HL-60 (cell line): ENCODE measurements around the gene KIAA0040.

ENCODE experiments used
- DNase-seq, 2 experiments: peaks; one replicate each; pipeline ENCODE4 v3.0.0-alpha.2; 2010 to 2020; ENCODE audit warnings: low read depth in 1 of 2, low spot score in 1 of 2
- H3K27ac ChIP-seq: fragments of 250-450 bp; sonication (Bioruptor Pico); replicated peaks from 2 replicates; pipeline ENCODE4 v1.5.1; 2020; ENCODE audit warnings: mild to moderate bottlenecking, moderate library complexity
- H3K27me3 ChIP-seq: fragments of 250-450 bp; sonication (Bioruptor Pico); 2 replicates; pipeline ENCODE4 v1.5.1; 2021; ENCODE audit warnings: mild to moderate bottlenecking, moderate library complexity; ENCODE audit not compliant: insufficient read depth, poor library complexity, severe bottlenecking
- H3K4me3 ChIP-seq: replicated peaks from 2 replicates; pipeline ENCODE4 v1.5.1; 2011; ENCODE audit warnings: mild to moderate bottlenecking, control low read depth, low read length; ENCODE audit not compliant: insufficient read depth
- GABPA ChIP-seq: IDR thresholded peaks from 2 replicates; pipeline ENCODE4 v1.6.1; 2012; ENCODE audit warnings: low read depth
- POLR2AphosphoS5 ChIP-seq: IDR thresholded peaks from 2 replicates; pipeline ENCODE4 v1.6.1; 2012; ENCODE audit warnings: low read depth
- SPI1 ChIP-seq: IDR thresholded peaks from 2 replicates; pipeline ENCODE4 v1.6.1; 2012; ENCODE audit warnings: low read depth, mild to moderate bottlenecking, borderline replicate concordance
- TF ChIP-seq, protein P1 (sequence below): IDR thresholded peaks from one replicate; pipeline ENCODE4 v1.5.1; 2011; ENCODE audit warnings: low read length, control low read depth, inconsistent platforms; ENCODE audit not compliant: insufficient read depth
- TF ChIP-seq, protein P2 (sequence below): IDR thresholded peaks from 2 replicates; pipeline ENCODE4 v1.6.1; 2012; ENCODE audit warnings: low read depth; ENCODE audit not compliant: insufficient replicate concordance

KIAA0040 gene

DNA sequence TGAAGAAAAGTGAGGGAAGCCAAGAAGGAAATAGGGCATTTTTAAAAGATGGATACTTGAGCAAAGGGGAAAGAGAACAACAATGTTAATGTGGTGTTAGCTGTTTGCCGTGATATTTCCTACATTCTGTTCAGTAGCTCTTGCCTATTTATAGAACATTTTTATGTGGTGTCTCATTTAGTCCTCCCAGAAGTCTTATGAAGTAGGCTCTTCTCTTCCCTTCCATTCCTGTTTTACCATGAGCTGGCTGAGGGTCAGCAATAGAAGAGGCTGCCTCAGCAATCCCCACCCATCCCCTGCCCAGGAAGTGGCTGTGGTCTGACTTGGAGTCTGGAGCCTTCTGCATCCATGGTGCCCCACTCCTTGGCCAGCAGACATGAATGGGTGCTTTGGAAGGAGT lies 60.1 kb downstream of the KIAA0040 start:
- TF ChIP-seq GABPA (no peak), SPI1 (no peak), POLR2AphosphoS5 (no peak)
- TF ChIP-seq, protein P1, sequence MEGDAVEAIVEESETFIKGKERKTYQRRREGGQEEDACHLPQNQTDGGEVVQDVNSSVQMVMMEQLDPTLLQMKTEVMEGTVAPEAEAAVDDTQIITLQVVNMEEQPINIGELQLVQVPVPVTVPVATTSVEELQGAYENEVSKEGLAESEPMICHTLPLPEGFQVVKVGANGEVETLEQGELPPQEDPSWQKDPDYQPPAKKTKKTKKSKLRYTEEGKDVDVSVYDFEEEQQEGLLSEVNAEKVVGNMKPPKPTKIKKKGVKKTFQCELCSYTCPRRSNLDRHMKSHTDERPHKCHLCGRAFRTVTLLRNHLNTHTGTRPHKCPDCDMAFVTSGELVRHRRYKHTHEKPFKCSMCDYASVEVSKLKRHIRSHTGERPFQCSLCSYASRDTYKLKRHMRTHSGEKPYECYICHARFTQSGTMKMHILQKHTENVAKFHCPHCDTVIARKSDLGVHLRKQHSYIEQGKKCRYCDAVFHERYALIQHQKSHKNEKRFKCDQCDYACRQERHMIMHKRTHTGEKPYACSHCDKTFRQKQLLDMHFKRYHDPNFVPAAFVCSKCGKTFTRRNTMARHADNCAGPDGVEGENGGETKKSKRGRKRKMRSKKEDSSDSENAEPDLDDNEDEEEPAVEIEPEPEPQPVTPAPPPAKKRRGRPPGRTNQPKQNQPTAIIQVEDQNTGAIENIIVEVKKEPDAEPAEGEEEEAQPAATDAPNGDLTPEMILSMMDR, result no peak
- TF ChIP-seq, protein P2, sequence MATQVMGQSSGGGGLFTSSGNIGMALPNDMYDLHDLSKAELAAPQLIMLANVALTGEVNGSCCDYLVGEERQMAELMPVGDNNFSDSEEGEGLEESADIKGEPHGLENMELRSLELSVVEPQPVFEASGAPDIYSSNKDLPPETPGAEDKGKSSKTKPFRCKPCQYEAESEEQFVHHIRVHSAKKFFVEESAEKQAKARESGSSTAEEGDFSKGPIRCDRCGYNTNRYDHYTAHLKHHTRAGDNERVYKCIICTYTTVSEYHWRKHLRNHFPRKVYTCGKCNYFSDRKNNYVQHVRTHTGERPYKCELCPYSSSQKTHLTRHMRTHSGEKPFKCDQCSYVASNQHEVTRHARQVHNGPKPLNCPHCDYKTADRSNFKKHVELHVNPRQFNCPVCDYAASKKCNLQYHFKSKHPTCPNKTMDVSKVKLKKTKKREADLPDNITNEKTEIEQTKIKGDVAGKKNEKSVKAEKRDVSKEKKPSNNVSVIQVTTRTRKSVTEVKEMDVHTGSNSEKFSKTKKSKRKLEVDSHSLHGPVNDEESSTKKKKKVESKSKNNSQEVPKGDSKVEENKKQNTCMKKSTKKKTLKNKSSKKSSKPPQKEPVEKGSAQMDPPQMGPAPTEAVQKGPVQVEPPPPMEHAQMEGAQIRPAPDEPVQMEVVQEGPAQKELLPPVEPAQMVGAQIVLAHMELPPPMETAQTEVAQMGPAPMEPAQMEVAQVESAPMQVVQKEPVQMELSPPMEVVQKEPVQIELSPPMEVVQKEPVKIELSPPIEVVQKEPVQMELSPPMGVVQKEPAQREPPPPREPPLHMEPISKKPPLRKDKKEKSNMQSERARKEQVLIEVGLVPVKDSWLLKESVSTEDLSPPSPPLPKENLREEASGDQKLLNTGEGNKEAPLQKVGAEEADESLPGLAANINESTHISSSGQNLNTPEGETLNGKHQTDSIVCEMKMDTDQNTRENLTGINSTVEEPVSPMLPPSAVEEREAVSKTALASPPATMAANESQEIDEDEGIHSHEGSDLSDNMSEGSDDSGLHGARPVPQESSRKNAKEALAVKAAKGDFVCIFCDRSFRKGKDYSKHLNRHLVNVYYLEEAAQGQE, result no peak
- no peak for DNase-seq
- H3K27me3 ChIP-seq, result no peaks in the 10 kb centered on the region
- no peak overlapping the region for H3K27ac ChIP-seq
- H3K4me3 ChIP-seq, result no peak overlapping the region

DNA sequence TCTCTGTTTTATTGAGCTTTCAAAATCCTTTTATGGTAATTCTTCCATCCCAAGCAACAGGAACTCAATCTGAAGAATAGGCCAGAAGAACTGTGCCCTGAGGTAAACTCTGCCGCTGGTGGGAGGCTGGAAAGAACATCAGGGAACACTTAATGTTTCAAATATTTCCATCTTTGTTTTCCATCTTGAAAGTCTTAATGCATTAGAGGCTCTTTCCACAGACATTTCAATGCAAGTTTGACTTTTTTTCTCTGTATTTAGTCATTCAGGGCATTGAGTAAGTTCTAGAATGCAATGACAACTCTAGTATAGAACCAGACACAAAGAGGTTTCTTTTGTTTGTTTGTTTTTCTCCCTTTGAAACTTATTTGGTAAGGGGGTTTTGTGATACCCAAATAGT lies 61.5 kb downstream of the KIAA0040 start:
- Histone ChIP-seq H3K27ac (no peak overlapping the region), H3K27me3 (no peaks in the 10 kb centered on the region), H3K4me3 (no peak overlapping the region)
- DNase-seq, result no peak
- TF ChIP-seq, protein P1, result no peak

DNA sequence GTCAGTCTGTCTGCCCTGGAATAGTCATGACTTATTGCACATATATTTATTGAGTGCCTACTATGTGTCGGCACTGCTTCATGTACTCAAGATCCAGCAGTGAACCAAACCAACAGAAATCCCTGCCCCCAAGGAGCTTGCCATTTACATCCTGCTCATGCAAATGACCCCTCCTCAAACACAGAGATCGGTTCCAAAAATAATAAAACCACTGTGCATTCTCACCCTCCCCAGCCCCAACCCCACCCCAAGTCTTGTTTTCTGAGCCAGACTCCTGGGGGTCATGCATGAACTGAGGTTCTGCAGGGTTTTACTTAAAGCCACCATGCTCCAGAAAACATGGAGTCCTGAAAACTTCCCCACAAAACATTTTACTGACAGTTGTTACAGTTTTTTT lies 61.9 kb downstream of the KIAA0040 start:
- no peak overlapping the region for H3K4me3 ChIP-seq
- no peak for DNase-seq
- no peak for TF ChIP-seq POLR2AphosphoS5
- TF ChIP-seq, protein P2, result no peak
- no peak for TF ChIP-seq SPI1
- TF ChIP-seq, protein P1, result no peak
- TF ChIP-seq GABPA, result no peak
- no peak overlapping the region for H3K27ac ChIP-seq
- no peaks in the 10 kb centered on the region for H3K27me3 ChIP-seq

DNA sequence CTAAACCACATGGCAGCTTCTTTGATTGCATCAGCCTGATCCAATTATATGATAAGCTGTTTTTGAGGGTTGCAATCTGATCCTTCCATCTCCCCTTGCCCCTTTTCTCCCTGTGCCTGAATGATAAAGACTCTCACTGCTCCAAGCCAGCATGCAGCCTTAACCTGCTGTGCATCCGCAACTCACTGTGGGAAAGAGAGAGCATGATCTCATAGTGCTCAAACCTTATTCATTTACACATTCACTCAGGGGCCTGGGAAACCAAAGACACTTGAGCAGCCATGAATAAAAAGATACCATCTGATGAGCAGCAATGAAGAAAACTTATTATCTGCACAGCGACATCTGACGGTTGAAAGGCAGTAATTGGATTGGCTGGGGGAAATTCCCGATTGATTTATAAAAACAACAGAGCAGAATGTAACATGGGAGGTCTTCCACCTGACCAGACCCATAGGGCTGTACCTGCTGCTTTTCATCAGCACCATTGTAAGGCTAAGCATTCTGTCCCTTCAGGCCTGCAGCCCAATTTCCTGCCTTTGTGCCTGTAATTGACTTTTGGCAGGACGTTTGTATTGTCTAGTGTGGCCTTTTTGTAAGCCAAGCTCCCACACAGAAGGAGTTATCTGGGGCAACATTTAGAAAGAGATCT lies 62.5 kb downstream of the KIAA0040 start:
- H3K4me3 ChIP-seq, result no peak overlapping the region
- no peak for DNase-seq
- H3K27me3 ChIP-seq, result no peaks in the 10 kb centered on the region
- TF ChIP-seq POLR2AphosphoS5, result no peak
- no peak for TF ChIP-seq SPI1
- TF ChIP-seq, protein P2, result no peak
- TF ChIP-seq GABPA, result no peak
- TF ChIP-seq, protein P1, result no peak
- no peak overlapping the region for H3K27ac ChIP-seq
